ENCODE data around the gene GALK1.

- TF ChIP-seq CTCF (IDR thresholded peaks at IDR 0.05) (peak; percentile 95), ZFX (IDR thresholded peaks at IDR 0.05; ENCODE audit: borderline replicate concordance) (no peak)
Observed at GRCh38 chr17:75749545-75750389, 15.2 kb downstream of the GALK1 start.

Data from 22Rv1 (cell line).